SIG-M5 treated with dmso at 0.1 percent for 504 hours (cell line): Measurements from ENCODE around the gene CRYBB3.
"Not testable (repeated sequence)": the region's sequence is repeated elsewhere in the genome, so short reads cannot be mapped to it uniquely, and the experiment has no call there.

ENCODE experiments used
- DNase-seq: peaks from one replicate; lab custom pipeline; 2025; ENCODE audit not compliant: unreplicated experiment; lab: John Stamatoyannopoulos, UW

CRYBB3 gene

DNA sequence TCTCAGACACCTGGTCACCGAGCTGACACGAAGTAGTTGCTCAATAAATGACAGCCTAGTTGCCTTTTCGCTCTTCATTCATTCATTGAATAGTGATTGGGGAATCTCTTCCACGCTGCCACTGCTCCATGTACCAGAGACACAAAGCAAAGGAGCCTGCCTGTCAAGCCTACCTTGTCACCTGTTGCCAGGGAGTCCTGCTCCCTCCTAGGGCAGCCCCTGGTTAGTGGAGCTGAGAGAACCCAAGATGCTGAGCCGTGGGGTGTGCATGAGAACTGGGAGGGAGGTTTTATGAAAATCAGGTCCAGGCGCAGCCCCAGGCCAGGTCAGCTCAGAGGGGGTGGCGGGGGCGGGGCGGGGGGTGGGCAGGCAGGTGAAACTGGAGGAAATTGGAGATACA is 38.4 kb downstream of the CRYBB3 start:
- DNase-seq = not testable (repeated sequence)

- DNase-seq = not testable (repeated sequence)
Observed at GRCh38 chr22:25255169-25255568, 55.5 kb downstream of the CRYBB3 start.
